ENCODE results near the gene SLC11A1.
A peak's percentile ranks its signal among the peaks of the same experiment; 100 is the strongest.

SLC11A1 gene

DNA sequence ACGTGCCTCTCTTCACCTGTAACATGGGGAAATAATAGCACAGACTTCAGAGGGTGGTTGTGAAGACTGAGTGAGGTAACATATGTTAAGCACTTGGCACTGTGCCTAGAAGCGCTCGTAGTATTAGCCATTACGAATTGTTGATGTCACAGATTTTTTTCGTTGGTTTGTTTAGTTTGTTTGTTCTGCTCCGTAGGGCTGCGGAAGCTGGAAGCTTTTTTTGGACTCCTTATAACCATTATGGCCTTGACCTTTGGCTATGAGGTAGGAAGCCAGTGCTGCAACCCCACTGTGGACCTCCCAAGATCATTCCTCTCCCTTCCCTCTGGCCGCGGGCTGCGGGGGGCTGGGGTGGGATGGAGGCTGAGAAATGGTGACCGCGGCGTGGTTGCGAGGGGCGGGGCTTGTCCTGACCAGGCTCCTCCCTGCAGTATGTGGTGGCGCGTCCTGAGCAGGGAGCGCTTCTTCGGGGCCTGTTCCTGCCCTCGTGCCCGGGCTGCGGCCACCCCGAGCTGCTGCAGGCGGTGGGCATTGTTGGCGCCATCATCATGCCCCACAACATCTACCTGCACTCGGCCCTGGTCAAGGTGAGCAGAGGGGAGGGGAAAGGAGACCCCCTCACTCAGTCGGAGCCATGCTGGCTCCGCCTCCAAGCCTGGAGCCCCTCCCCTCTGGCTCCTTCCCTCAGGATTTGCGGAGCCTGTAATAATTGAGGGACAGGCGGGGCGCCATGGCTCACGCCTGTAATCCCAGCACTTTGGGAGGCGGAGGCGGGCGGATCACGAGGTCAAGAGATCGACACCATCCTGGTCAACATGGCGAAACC lies 5.5 kb downstream of the SLC11A1 start:
- Histone ChIP-seq H3K4me3 (ENCODE audit: insufficient read length, low read depth) (peak overlapping the region; percentile 45), H3K9ac (ENCODE audit: insufficient read length, low read depth) (peak overlapping the region; percentile 58), H3K4me1 (ENCODE audit: insufficient read depth, insufficient read length) (peaks cover 14% of the 10 kb centered on the region), H3K36me3 (ENCODE audit: insufficient read depth, insufficient read length, low read length) (no peaks in the 10 kb centered on the region), H3K9me3 (ENCODE audit: insufficient read depth, low read length) (no peaks in the 10 kb centered on the region), H3K27me3 (ENCODE audit: insufficient read depth, insufficient read length) (peaks cover 13% of the 10 kb centered on the region)
- no peak for DNase-seq (ENCODE audit: low read depth, low spot score)
- no peak for TF ChIP-seq YY1 (IDR thresholded peaks at IDR 0.05; ENCODE audit: insufficient read depth, insufficient read length)
- TF ChIP-seq SUZ12 (IDR thresholded peaks at IDR 0.05; ENCODE audit: extremely low read depth, insufficient read depth, insufficient read length) = no peak
- TF ChIP-seq ZNF274 (IDR thresholded peaks at IDR 0.05; ENCODE audit: low read depth, low read length) = no peak

DNA sequence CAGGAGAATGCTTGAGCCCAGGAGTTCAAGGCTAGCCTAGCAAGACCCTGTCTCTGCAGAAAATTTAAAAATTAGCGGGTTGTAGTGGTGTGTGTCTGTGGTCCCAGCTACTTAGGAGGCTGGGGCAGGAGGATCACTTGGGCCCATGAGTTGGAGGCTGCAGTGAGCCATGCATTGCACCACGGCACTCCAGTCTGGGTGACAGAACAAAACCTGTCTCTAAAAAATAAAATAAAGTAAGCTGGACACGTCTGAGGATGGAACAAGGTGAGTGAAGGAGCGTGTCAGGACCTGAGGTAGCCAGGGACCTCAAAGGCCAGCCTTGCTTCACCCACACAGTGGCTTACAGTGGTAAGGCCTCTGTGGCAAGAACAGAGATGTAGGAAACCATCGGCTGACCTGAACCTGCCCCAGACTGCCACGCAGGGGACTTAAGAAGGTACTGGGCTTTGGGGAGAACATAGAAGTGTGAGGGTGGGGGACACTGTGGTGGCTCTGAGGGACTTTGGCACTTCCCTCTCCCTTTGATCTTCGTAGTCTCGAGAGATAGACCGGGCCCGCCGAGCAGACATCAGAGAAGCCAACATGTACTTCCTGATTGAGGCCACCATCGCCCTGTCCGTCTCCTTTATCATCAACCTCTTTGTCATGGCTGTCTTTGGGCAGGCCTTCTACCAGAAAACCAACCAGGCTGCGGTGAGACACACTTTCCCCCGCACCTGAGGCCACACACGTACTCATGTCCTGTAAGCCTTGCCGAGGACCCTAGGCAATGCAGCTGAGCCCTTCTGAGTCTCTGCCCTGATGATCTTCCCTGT lies 7.5 kb downstream of the SLC11A1 start:
- no peak overlapping the region for H3K4me3 ChIP-seq (ENCODE audit: insufficient read length, low read depth)
- no peak for DNase-seq (ENCODE audit: low read depth, low spot score)
- peaks cover 17% of the 10 kb centered on the region for H3K4me1 ChIP-seq (ENCODE audit: insufficient read depth, insufficient read length)
- no peaks in the 10 kb centered on the region for H3K9me3 ChIP-seq (ENCODE audit: insufficient read depth, low read length)
- peaks cover 19% of the 10 kb centered on the region for H3K27me3 ChIP-seq (ENCODE audit: insufficient read depth, insufficient read length)
- no peaks in the 10 kb centered on the region for H3K36me3 ChIP-seq (ENCODE audit: insufficient read depth, insufficient read length, low read length)
- H3K9ac ChIP-seq (ENCODE audit: insufficient read length, low read depth) = no peak overlapping the region
- TF ChIP-seq YY1 (IDR thresholded peaks at IDR 0.05; ENCODE audit: insufficient read depth, insufficient read length) (no peak), SUZ12 (IDR thresholded peaks at IDR 0.05; ENCODE audit: extremely low read depth, insufficient read depth, insufficient read length) (no peak), ZNF274 (IDR thresholded peaks at IDR 0.05; ENCODE audit: low read depth, low read length) (no peak)

DNA sequence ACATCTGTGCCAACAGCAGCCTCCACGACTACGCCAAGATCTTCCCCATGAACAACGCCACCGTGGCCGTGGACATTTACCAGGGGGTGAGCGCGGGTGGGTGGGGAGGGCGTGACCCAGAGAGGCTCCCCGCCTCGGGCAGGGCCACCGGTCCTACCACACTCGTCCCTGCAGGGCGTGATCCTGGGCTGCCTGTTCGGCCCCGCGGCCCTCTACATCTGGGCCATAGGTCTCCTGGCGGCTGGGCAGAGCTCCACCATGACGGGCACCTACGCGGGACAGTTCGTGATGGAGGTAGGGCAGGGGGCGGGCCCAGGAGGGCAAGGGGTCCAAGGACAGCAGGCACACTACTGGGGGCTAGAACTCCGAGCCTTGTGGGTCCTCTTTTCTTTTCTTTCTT lies 9.1 kb downstream of the SLC11A1 start:
- DNase-seq (ENCODE audit: low read depth, low spot score) = no peak
- peaks cover 20% of the 10 kb centered on the region for H3K4me1 ChIP-seq (ENCODE audit: insufficient read depth, insufficient read length)
- no peak for TF ChIP-seq ZNF274 (IDR thresholded peaks at IDR 0.05; ENCODE audit: low read depth, low read length)
- no peak for TF ChIP-seq YY1 (IDR thresholded peaks at IDR 0.05; ENCODE audit: insufficient read depth, insufficient read length)
- no peak for TF ChIP-seq SUZ12 (IDR thresholded peaks at IDR 0.05; ENCODE audit: extremely low read depth, insufficient read depth, insufficient read length)

DNA sequence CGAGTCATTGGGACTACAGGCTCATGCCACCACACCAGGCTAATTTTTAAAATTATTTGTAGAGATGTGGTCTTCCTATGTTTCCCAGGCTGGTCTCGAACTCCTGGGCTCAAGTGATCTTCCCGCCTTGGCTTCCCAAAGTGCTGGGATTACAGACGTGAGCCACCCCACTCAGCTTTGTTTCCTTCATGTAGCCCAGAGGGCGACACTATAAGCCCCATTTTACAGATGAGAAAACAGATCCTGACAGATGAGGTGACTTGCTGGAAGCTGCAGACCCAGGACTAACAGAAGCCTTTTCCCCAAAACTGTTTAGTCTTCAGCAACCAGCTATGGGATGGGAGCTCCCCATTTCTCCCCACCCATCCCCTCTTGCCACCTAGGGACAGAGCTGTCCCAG lies 10.4 kb downstream of the SLC11A1 start:
- Histone ChIP-seq H3K4me1 (ENCODE audit: insufficient read depth, insufficient read length) (peaks cover 15% of the 10 kb centered on the region), H3K9ac (ENCODE audit: insufficient read length, low read depth) (no peak overlapping the region), H3K27me3 (ENCODE audit: insufficient read depth, insufficient read length) (peaks cover 22% of the 10 kb centered on the region), H3K9me3 (ENCODE audit: insufficient read depth, low read length) (no peaks in the 10 kb centered on the region), H3K36me3 (ENCODE audit: insufficient read depth, insufficient read length, low read length) (no peaks in the 10 kb centered on the region), H3K4me3 (ENCODE audit: insufficient read length, low read depth) (no peak overlapping the region)
- TF ChIP-seq ZNF274 (IDR thresholded peaks at IDR 0.05; ENCODE audit: low read depth, low read length) (no peak), YY1 (IDR thresholded peaks at IDR 0.05; ENCODE audit: insufficient read depth, insufficient read length) (no peak), SUZ12 (IDR thresholded peaks at IDR 0.05; ENCODE audit: extremely low read depth, insufficient read depth, insufficient read length) (no peak)
- DNase-seq (ENCODE audit: low read depth, low spot score) = no peak

More for the DNA sequence above, 9.1 kb downstream of the SLC11A1 start:
- Histone ChIP-seq H3K9ac (ENCODE audit: insufficient read length, low read depth) (no peak overlapping the region), H3K9me3 (ENCODE audit: insufficient read depth, low read length) (no peaks in the 10 kb centered on the region), H3K4me3 (ENCODE audit: insufficient read length, low read depth) (no peak overlapping the region), H3K36me3 (ENCODE audit: insufficient read depth, insufficient read length, low read length) (no peaks in the 10 kb centered on the region), H3K27me3 (ENCODE audit: insufficient read depth, insufficient read length) (peaks cover 20% of the 10 kb centered on the region)

DNA sequence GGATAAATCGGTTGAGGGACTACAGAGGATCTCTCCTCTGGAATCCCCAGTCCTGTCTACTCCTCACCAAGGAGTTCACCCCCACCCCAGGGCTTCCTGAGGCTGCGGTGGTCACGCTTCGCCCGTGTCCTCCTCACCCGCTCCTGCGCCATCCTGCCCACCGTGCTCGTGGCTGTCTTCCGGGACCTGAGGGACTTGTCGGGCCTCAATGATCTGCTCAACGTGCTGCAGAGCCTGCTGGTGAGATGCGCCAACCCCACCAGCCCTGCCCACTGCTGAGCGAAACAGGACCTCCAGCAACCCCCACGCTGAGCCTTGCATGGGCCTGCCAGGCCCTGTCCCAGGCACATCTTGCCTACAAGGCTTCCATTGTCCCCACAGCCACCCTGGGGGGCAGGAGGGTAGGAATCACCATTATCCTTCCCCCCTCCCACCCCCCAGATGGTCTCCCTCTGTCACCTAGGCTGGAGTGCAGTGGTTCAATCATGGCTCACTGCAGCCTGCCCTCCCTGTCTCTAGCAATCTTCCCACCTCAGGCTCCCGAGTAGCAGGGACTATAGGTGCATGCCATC lies 10.9 kb downstream of the SLC11A1 start:
- peaks cover 15% of the 10 kb centered on the region for H3K4me1 ChIP-seq (ENCODE audit: insufficient read depth, insufficient read length)
- no peak overlapping the region for H3K4me3 ChIP-seq (ENCODE audit: insufficient read length, low read depth)
- H3K9ac ChIP-seq (ENCODE audit: insufficient read length, low read depth) = peak overlapping the region; percentile 57
- DNase-seq (ENCODE audit: low read depth, low spot score) = no peak
- H3K27me3 ChIP-seq (ENCODE audit: insufficient read depth, insufficient read length) = peaks cover 27% of the 10 kb centered on the region
- TF ChIP-seq ZNF274 (IDR thresholded peaks at IDR 0.05; ENCODE audit: low read depth, low read length) (no peak), SUZ12 (IDR thresholded peaks at IDR 0.05; ENCODE audit: extremely low read depth, insufficient read depth, insufficient read length) (no peak), YY1 (IDR thresholded peaks at IDR 0.05; ENCODE audit: insufficient read depth, insufficient read length) (no peak)
- H3K36me3 ChIP-seq (ENCODE audit: insufficient read depth, insufficient read length, low read length) = no peaks in the 10 kb centered on the region
- no peaks in the 10 kb centered on the region for H3K9me3 ChIP-seq (ENCODE audit: insufficient read depth, low read length)

DNA sequence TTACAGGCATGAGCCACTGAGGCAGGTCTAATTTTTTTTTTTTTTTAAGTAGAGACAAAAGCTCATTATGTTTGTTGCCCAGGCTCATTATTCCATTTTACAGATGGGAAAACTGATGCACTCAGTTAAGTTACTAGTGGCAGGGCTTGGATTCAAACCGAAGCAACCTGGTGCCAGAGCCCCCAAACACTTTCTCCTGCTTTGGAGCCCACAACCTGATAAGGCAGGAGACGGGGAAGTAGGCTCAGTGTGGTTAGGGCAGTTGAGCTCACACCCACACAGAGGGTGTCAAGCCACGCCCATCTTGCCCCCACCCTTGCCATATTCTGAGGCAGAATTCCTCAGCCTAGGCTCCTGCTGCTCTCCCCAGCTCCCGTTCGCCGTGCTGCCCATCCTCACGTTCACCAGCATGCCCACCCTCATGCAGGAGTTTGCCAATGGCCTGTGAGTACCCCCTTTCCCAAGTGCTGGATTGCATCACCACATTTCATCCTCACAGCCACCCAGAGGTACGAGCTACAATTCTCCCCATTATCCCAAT lies 11.7 kb downstream of the SLC11A1 start:
- no peak for TF ChIP-seq YY1 (IDR thresholded peaks at IDR 0.05; ENCODE audit: insufficient read depth, insufficient read length)
- no peak for TF ChIP-seq ZNF274 (IDR thresholded peaks at IDR 0.05; ENCODE audit: low read depth, low read length)
- no peak for TF ChIP-seq SUZ12 (IDR thresholded peaks at IDR 0.05; ENCODE audit: extremely low read depth, insufficient read depth, insufficient read length)
- H3K9me3 ChIP-seq (ENCODE audit: insufficient read depth, low read length) = no peaks in the 10 kb centered on the region
- H3K36me3 ChIP-seq (ENCODE audit: insufficient read depth, insufficient read length, low read length) = no peaks in the 10 kb centered on the region
- peaks cover 34% of the 10 kb centered on the region for H3K27me3 ChIP-seq (ENCODE audit: insufficient read depth, insufficient read length)
- no peak for DNase-seq (ENCODE audit: low read depth, low spot score)
- H3K4me3 ChIP-seq (ENCODE audit: insufficient read length, low read depth) = no peak overlapping the region
- H3K9ac ChIP-seq (ENCODE audit: insufficient read length, low read depth) = no peak overlapping the region
- peaks cover 15% of the 10 kb centered on the region for H3K4me1 ChIP-seq (ENCODE audit: insufficient read depth, insufficient read length)
